HEK293 (cell line): Measurements from ENCODE around the gene TSR3.

Experiments used
- BCL6B ChIP-seq: fragments of 450-650 bp; formaldehyde crosslinking; IDR thresholded peaks from 2 replicates; pipeline ENCODE4 v1.5.1; 2017; ENCODE audit warnings: missing biosample characterization, missing genetic modification characterization
- GLIS1 ChIP-seq: fragments of 450-650 bp; formaldehyde crosslinking; IDR thresholded peaks from 2 replicates; pipeline ENCODE4 v1.5.1; 2016; ENCODE audit warnings: missing biosample characterization, missing genetic modification characterization
- GLIS2 ChIP-seq: fragments of 450-650 bp; formaldehyde crosslinking; IDR thresholded peaks from 2 replicates; pipeline ENCODE4 v1.5.1; 2016; ENCODE audit warnings: missing biosample characterization, missing genetic modification characterization
- HOXC10 ChIP-seq: sonication (generic); formaldehyde crosslinking; IDR thresholded peaks from 2 replicates; pipeline ENCODE4 v1.8.1; 2023; ENCODE audit warnings: mild to moderate bottlenecking, missing genetic modification reagents
- KLF10 ChIP-seq: fragments of 450-650 bp; IDR thresholded peaks from 2 replicates; pipeline ENCODE4 v1.5.1; 2018; ENCODE audit warnings: missing biosample characterization, mild to moderate bottlenecking, missing genetic modification characterization
- OVOL3 ChIP-seq: fragments of 450-650 bp; formaldehyde crosslinking; IDR thresholded peaks from 2 replicates; pipeline ENCODE4 v1.5.1; 2016; ENCODE audit warnings: missing biosample characterization, missing genetic modification characterization
- PBX3 ChIP-seq: sonication (generic); formaldehyde crosslinking; IDR thresholded peaks from 2 replicates; pipeline ENCODE4 v1.8.1; 2022; ENCODE audit warnings: mild to moderate bottlenecking, moderate library complexity, missing genetic modification reagents
- SALL2 ChIP-seq: fragments of 450-650 bp; formaldehyde crosslinking; IDR thresholded peaks from 2 replicates; pipeline ENCODE4 v1.5.0; 2017; ENCODE audit warnings: missing biosample characterization, mild to moderate bottlenecking, missing genetic modification characterization, borderline replicate concordance
- SETDB1 ChIP-seq: IDR thresholded peaks from one replicate; pipeline ENCODE4 v1.6.1; 2017; ENCODE audit warnings: mild to moderate bottlenecking, low read length, moderate library complexity, mixed read lengths; ENCODE audit not compliant: insufficient read length
- TCF7L2 ChIP-seq: IDR thresholded peaks from 2 replicates; pipeline ENCODE4 v1.6.1; 2011; ENCODE audit warnings: low read depth, mild to moderate bottlenecking, inconsistent platforms, low read length, moderate library complexity, borderline replicate concordance
- ZBTB11 ChIP-seq: fragments of 450-650 bp; formaldehyde crosslinking; conservative IDR thresholded peaks from 2 replicates; pipeline ENCODE4 v1.5.1; 2016; ENCODE audit warnings: low read depth, missing biosample characterization, missing genetic modification characterization
- ZBTB21 ChIP-seq: fragments of 450-650 bp; formaldehyde crosslinking; IDR thresholded peaks from 2 replicates; pipeline ENCODE4 v1.5.1; 2017; ENCODE audit warnings: missing biosample characterization, missing genetic modification characterization
- ZNF121 ChIP-seq: fragments of 450-650 bp; formaldehyde crosslinking; IDR thresholded peaks from 2 replicates; pipeline ENCODE4 v1.5.1; 2016; ENCODE audit warnings: missing biosample characterization, missing genetic modification characterization
- ZNF138 ChIP-seq: fragments of 450-650 bp; formaldehyde crosslinking; IDR thresholded peaks from 2 replicates; pipeline ENCODE4 v1.5.1; 2016; ENCODE audit warnings: missing biosample characterization, missing genetic modification characterization, borderline replicate concordance
- ZNF157 ChIP-seq: fragments of 450-650 bp; formaldehyde crosslinking; IDR thresholded peaks from 2 replicates; pipeline ENCODE4 v1.5.1; 2016; ENCODE audit warnings: missing biosample characterization, missing genetic modification characterization
- ZNF2 ChIP-seq: fragments of 450-650 bp; formaldehyde crosslinking; IDR thresholded peaks from 2 replicates; pipeline ENCODE4 v1.5.1; 2016; ENCODE audit warnings: missing biosample characterization, missing genetic modification characterization
- ZNF24 ChIP-seq: fragments of 450-650 bp; formaldehyde crosslinking; IDR thresholded peaks from 2 replicates; pipeline ENCODE4 v1.5.1; 2016; ENCODE audit warnings: missing biosample characterization, missing genetic modification characterization
- ZNF266 ChIP-seq: fragments of 450-650 bp; formaldehyde crosslinking; IDR thresholded peaks from 2 replicates; pipeline ENCODE4 v1.5.1; 2016; ENCODE audit warnings: missing biosample characterization, missing genetic modification characterization, low read depth
- ZNF362 ChIP-seq: fragments of 450-650 bp; formaldehyde crosslinking; IDR thresholded peaks from 2 replicates; pipeline ENCODE4 v1.5.1; 2016; ENCODE audit warnings: missing biosample characterization, missing genetic modification characterization
- ZNF510 ChIP-seq: fragments of 450-650 bp; formaldehyde crosslinking; IDR thresholded peaks from 2 replicates; pipeline ENCODE4 v1.5.1; 2018; ENCODE audit warnings: mild to moderate bottlenecking, missing genetic modification characterization, missing biosample characterization; ENCODE audit not compliant: insufficient replicate concordance
- ZNF514 ChIP-seq: fragments of 450-650 bp; formaldehyde crosslinking; IDR thresholded peaks from 2 replicates; pipeline ENCODE4 v1.5.1; 2016; ENCODE audit warnings: missing biosample characterization, missing genetic modification characterization
- ZNF521 ChIP-seq: fragments of 450-650 bp; formaldehyde crosslinking; IDR thresholded peaks from 2 replicates; pipeline ENCODE4 v1.5.1; 2017; ENCODE audit warnings: missing biosample characterization, mild to moderate bottlenecking, missing genetic modification characterization
- ZNF548 ChIP-seq: fragments of 450-650 bp; formaldehyde crosslinking; IDR thresholded peaks from 2 replicates; pipeline ENCODE4 v1.5.1; 2016; ENCODE audit warnings: missing biosample characterization, missing genetic modification characterization
- ZNF571 ChIP-seq: fragments of 450-650 bp; formaldehyde crosslinking; IDR thresholded peaks from 2 replicates; pipeline ENCODE4 v1.5.0; 2017; ENCODE audit warnings: missing biosample characterization, missing genetic modification characterization
- ZNF660 ChIP-seq: fragments of 450-650 bp; IDR thresholded peaks from 2 replicates; pipeline ENCODE4 v1.5.1; 2018; ENCODE audit warnings: missing biosample characterization, mild to moderate bottlenecking, missing genetic modification characterization
- ZNF837 ChIP-seq: fragments of 450-650 bp; formaldehyde crosslinking; IDR thresholded peaks from 2 replicates; pipeline ENCODE4 v1.5.1; 2016; ENCODE audit warnings: missing biosample characterization, missing genetic modification characterization
- ZSCAN23 ChIP-seq: fragments of 450-650 bp; formaldehyde crosslinking; IDR thresholded peaks from 2 replicates; pipeline ENCODE4 v1.5.1; 2016; ENCODE audit warnings: missing biosample characterization, missing genetic modification characterization
- TF ChIP-seq, protein P1 (sequence below): fragments of 450-650 bp; formaldehyde crosslinking; IDR thresholded peaks from 2 replicates; pipeline ENCODE4 v1.5.1; 2016; ENCODE audit warnings: missing biosample characterization, missing genetic modification characterization
- TF ChIP-seq, protein P2 (sequence below): fragments of 450-650 bp; formaldehyde crosslinking; IDR thresholded peaks from 2 replicates; pipeline ENCODE4 v1.5.1; 2016; ENCODE audit warnings: missing biosample characterization, missing genetic modification characterization

Gene TSR3

GRCh38 chr16:1379304-1380076 is 27.8 kb upstream of the TSR3 start (continued):
- TF ChIP-seq ZBTB11 (tag by site-specific recombination) (no peak; the same call in 1 of the 2 replicates), ZNF2 (no peak), ZBTB21 (tag by site-specific recombination) (no peak), HOXC10 (CRISPR knock-in tag) (no peak), ZNF362 (tag by site-specific recombination) (no peak), ZNF157 (no peak), ZNF571 (tag by site-specific recombination) (no peak), BCL6B (tag by site-specific recombination) (no peak), ZNF510 (tag by site-specific recombination) (no peak), ZNF266 (tag by site-specific recombination) (no peak), ZNF121 (no peak), TCF7L2 (no peak), GLIS2 (tag by site-specific recombination) (peak; percentile 53; the same call in 1 of the 2 replicates), ZNF548 (tag by site-specific recombination) (no peak), ZNF24 (tag by site-specific recombination) (no peak), ZNF660 (tag by site-specific recombination) (0 out of 2 replicates have a peak, but pooled peaks have one; percentile 27), PBX3 (CRISPR knock-in tag) (peak; percentile 45; the same call in 1 of the 2 replicates), ZSCAN23 (tag by site-specific recombination) (no peak), ZNF837 (tag by site-specific recombination) (no peak), SETDB1 (no peak), GLIS1 (tag by site-specific recombination) (no peak; the same call in 1 of the 2 replicates), SALL2 (tag by site-specific recombination) (no peak), ZNF521 (tag by site-specific recombination) (no peak), KLF10 (tag by site-specific recombination) (peak; percentile 55; the same call in 1 of the 2 replicates), OVOL3 (tag by site-specific recombination) (no peak), ZNF138 (tag by site-specific recombination) (no peak), ZNF514 (tag by site-specific recombination) (no peak)
- TF ChIP-seq, protein P1, sequence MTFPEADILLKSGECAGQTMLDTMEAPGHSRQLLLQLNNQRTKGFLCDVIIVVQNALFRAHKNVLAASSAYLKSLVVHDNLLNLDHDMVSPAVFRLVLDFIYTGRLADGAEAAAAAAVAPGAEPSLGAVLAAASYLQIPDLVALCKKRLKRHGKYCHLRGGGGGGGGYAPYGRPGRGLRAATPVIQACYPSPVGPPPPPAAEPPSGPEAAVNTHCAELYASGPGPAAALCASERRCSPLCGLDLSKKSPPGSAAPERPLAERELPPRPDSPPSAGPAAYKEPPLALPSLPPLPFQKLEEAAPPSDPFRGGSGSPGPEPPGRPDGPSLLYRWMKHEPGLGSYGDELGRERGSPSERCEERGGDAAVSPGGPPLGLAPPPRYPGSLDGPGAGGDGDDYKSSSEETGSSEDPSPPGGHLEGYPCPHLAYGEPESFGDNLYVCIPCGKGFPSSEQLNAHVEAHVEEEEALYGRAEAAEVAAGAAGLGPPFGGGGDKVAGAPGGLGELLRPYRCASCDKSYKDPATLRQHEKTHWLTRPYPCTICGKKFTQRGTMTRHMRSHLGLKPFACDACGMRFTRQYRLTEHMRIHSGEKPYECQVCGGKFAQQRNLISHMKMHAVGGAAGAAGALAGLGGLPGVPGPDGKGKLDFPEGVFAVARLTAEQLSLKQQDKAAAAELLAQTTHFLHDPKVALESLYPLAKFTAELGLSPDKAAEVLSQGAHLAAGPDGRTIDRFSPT (tag by site-specific recombination): no peak
- TF ChIP-seq, protein P2, sequence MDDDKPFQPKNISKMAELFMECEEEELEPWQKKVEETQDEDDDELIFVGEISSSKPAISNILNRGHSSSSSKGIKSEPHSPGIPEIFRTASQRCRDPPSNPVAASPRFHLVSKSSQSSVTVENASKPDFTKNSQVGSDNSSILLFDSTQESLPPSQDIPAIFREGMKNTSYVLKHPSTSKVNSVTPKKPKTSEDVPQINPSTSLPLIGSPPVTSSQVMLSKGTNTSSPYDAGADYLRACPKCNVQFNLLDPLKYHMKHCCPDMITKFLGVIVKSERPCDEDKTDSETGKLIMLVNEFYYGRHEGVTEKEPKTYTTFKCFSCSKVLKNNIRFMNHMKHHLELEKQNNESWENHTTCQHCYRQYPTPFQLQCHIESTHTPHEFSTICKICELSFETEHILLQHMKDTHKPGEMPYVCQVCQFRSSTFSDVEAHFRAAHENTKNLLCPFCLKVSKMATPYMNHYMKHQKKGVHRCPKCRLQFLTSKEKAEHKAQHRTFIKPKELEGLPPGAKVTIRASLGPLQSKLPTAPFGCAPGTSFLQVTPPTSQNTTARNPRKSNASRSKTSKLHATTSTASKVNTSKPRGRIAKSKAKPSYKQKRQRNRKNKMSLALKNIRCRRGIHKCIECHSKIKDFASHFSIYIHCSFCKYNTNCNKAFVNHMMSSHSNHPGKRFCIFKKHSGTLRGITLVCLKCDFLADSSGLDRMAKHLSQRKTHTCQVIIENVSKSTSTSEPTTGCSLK (tag by site-specific recombination): no peak
